ENCODE results near the gene LAMA4.

GRCh38 chr6:112169541-112169940, 84.8 kb downstream of the LAMA4 start:
- TF ChIP-seq POLR2AphosphoS5 (IDR thresholded peaks at IDR 0.05; ENCODE audit: low read depth, low read length) (no peak), POLR2A (IDR thresholded peaks at IDR 0.05; ENCODE audit: low read depth, low read length) (no peak)
